Cardiac fibroblast (primary cell): Measurements from ENCODE around the gene EBF4.

Source experiments
- DNase-seq, 2 donors: peaks; one replicate each; pipeline versions ENCODE4 v3.0.0 to v3.0.0-alpha.2; 2010; ENCODE audit warnings: low read depth in 2 of 2
- H3K4me3 ChIP-seq, 2 donors: replicated peaks in 1 of 2; 1 replicate in 1 of 2; 2 replicates in 1 of 2; pipeline ENCODE4 v1.5.1; 2011; ENCODE audit warnings: low read depth in 2 of 2, low read length in 2 of 2, mild to moderate bottlenecking in 2 of 2, moderate library complexity in 1 of 2
- TF ChIP-seq, protein P1 (sequence below): IDR thresholded peaks from one replicate; pipeline ENCODE4 v1.5.1; 2011; ENCODE audit warnings: low read depth, mild to moderate bottlenecking, low read length, inconsistent platforms

The EBF4 gene

GRCh38 chr20:2775139-2775538 is 82.6 kb downstream of the EBF4 start:
- TF ChIP-seq, protein P1, sequence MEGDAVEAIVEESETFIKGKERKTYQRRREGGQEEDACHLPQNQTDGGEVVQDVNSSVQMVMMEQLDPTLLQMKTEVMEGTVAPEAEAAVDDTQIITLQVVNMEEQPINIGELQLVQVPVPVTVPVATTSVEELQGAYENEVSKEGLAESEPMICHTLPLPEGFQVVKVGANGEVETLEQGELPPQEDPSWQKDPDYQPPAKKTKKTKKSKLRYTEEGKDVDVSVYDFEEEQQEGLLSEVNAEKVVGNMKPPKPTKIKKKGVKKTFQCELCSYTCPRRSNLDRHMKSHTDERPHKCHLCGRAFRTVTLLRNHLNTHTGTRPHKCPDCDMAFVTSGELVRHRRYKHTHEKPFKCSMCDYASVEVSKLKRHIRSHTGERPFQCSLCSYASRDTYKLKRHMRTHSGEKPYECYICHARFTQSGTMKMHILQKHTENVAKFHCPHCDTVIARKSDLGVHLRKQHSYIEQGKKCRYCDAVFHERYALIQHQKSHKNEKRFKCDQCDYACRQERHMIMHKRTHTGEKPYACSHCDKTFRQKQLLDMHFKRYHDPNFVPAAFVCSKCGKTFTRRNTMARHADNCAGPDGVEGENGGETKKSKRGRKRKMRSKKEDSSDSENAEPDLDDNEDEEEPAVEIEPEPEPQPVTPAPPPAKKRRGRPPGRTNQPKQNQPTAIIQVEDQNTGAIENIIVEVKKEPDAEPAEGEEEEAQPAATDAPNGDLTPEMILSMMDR, result no peak
- H3K4me3 ChIP-seq, result no peak overlapping the region
- no peak for DNase-seq

DNA sequence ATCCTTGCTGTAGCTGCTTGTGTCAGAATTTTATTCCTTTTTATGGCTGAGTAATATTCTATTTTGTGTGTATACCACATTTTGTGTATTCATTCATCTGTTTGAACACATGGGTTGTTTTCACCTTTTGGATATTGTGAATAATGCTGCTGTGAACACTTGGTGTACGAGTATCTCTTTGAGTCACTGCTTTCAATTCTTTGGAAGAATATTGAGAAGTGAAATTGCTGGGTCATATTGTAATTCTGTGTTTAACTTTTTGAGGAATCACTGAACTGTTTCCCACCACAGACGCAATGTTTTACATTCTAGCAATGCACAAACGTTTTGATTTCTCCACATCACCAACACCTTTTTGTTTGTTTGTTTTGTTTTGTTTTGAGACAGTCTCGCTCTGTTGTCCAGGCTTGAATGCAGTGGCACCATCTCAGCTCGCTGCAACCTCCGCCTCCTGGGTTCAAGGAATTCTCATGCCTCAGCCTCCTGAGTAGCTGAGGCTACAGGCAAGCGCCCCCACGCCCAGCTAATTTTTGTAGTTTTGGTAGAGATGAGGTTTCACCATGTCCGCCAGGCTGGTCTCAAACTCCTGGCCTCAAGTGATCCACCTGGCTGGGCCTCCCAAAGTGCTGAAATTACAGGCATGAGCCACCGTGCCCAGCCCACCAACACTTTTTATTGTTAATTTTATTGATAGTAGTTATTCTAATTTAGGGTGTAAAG is 86.2 kb downstream of the EBF4 start:
- no peak for DNase-seq
- TF ChIP-seq, protein P1, result no peak
- H3K4me3 ChIP-seq, result no peak overlapping the region

DNA sequence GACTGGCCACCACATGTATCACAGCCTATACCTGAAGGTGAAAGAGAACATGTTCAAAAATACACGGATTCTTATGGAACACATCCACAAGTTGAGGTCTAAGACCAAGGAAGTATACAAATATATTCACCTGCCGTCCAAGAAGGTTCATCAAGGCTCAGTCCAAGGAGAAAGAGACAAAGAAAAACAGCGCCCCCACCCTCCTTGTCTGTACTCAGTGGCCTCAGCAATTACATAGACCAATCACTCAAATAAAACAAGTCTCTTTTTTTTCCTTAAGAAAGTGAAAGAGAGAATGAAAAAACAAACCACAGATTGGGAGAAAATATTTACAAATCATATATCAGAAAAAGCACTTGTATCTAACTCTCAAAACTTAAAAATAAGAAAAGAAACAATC is 88.4 kb downstream of the EBF4 start:
- DNase-seq, result no peak

DNA sequence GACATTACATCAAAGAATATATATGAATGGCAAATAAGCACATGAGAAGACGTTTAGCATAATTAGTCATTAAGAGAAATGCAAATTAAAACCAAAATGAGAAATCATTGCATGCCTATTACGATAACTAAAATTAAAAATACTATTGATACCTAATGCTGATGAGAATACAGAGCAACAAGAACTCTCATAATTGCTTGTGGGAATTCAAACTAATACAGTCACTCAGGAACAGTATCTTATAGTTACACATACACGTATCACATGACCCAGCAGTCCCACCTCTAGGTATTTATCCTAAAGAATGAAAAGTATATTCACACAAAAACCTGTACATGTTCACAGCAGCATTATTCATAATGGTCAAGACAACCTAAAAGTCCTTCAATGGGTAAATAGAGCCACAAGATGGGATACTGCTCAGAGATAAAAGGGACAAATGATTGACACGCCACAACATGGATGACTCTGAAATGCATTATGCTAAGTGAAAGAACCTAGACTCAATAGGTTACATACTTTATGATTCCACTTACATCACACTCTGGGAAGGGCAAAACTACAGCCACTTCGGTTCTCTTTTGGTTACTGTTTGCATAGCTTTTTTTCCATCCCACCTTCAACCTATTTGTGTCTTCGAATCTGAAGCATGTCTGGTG is 91.5 kb downstream of the EBF4 start:
- TF ChIP-seq, protein P1, result no peak
- H3K4me3 ChIP-seq, result no peak overlapping the region
- no peak for DNase-seq

More for the DNA sequence above, 88.4 kb downstream of the EBF4 start:
- no peak overlapping the region for H3K4me3 ChIP-seq
- TF ChIP-seq, protein P1, result no peak

- no peak for DNase-seq
- TF ChIP-seq, protein P1, result no peak
Observed at GRCh38 chr20:2793471-2793870, 100.9 kb downstream of the EBF4 start.

GRCh38 chr20:2794202-2794748 is 101.7 kb downstream of the EBF4 start:
- TF ChIP-seq, protein P1, result no peak
- H3K4me3 ChIP-seq, result no peak overlapping the region
- no peak for DNase-seq

More at GRCh38 chr20:2793471-2793870, 100.9 kb downstream of the EBF4 start:
- no peak overlapping the region for H3K4me3 ChIP-seq
